Endothelial cell of umbilical vein (primary cell): ENCODE measurements around the gene PABPN1. TPM values are rescaled to one million over a fixed set of nuclear protein-coding genes. Genes with fewer than 3 reads are reported as not detected.

Experiments
- BruUV-seq: library from RNA; stranded (reverse); fragments of 400-500 nt; replicated peaks from 2 replicates; lab custom pipeline; 2021; lab: Mats Ljungman, UMichigan
- CTCF ChIA-PET: fragments of 300-600, 350-600 bp; sonication (Branson Sonifier 250); formaldehyde crosslinking; loops from one replicate; lab custom pipeline; 2021; ENCODE audit warnings: antibody characterized with exemption, inconsistent platforms; lab: Charles Lee
- POLR2A ChIA-PET: fragments of 300-600, 350-600 bp; sonication (Branson Sonifier 250); formaldehyde crosslinking; loops from one replicate; lab custom pipeline; 2021; ENCODE audit warnings: antibody characterized with exemption, inconsistent platforms; lab: Charles Lee
- DNase-seq: peaks from one replicate; pipeline ENCODE4 v3.0.0-alpha.2; 2011; ENCODE audit warnings: low read depth, low spot score
- FAIRE-seq: peaks from 2 replicates; lab custom pipeline; 2011; peaks lifted over from hg19 to GRCh38; lab: Jason Lieb, UNC
- H2AFZ ChIP-seq: 2 replicates; pipeline ENCODE4 v1.6.0; 2012; ENCODE audit warnings: low read depth, low read length, control low read depth, inconsistent platforms
- H3K27ac ChIP-seq: 2 replicates; pipeline ENCODE4 v1.5.1; 2011; ENCODE audit warnings: low read depth, mild to moderate bottlenecking, control low read depth, low read length, moderate library complexity; ENCODE audit not compliant: insufficient read depth
- H3K27me3 ChIP-seq, 2 experiments: 2 replicates each; pipeline versions ENCODE4 v1.6.0 to v1.6.1; 2011; ENCODE audit warnings: low read length in 2 of 2, mixed read lengths in 1 of 2; ENCODE audit not compliant: control insufficient read depth in 2 of 2, insufficient read depth in 2 of 2
- H3K36me3 ChIP-seq, 2 experiments: 2 replicates in 1 of 2; 3 replicates in 1 of 2; pipeline ENCODE4 v1.5.1; 2011; ENCODE audit warnings: low read length in 2 of 2, mild to moderate bottlenecking in 1 of 2, moderate library complexity in 1 of 2; ENCODE audit not compliant: control insufficient read depth in 2 of 2, insufficient read depth in 2 of 2; ENCODE audit errors: extremely low read depth in 1 of 2
- H3K4me1 ChIP-seq: 3 replicates; pipeline ENCODE4 v1.5.1; 2011; ENCODE audit warnings: mild to moderate bottlenecking, low read length; ENCODE audit not compliant: control insufficient read depth, insufficient read depth; ENCODE audit errors: extremely low read depth
- H3K4me2 ChIP-seq: 2 replicates; pipeline ENCODE4 v1.6.1; 2011; ENCODE audit warnings: low read length, control low read depth, mixed read lengths; ENCODE audit not compliant: insufficient read depth
- H3K4me3 ChIP-seq, 3 experiments: fragments of 200-600 bp in 1 of 3; sonication (generic), shearing (Covaris generic) in 1 of 3; replicated peaks in 1 of 3; 2 replicates each; pipeline ENCODE4 v1.5.1; 2011 to 2016; ENCODE audit warnings: control low read depth in 3 of 3, low read length in 3 of 3, mild to moderate bottlenecking in 2 of 3, inconsistent platforms in 1 of 3, low read depth in 1 of 3, moderate library complexity in 1 of 3; ENCODE audit not compliant: insufficient read depth in 1 of 3
- H3K79me2 ChIP-seq: 2 replicates; pipeline ENCODE4 v1.6.0; 2012; ENCODE audit warnings: low read length, inconsistent platforms; ENCODE audit not compliant: control insufficient read depth, insufficient read depth
- H3K9ac ChIP-seq: replicated peaks from 2 replicates; pipeline ENCODE3; 2011; ENCODE audit warnings: low read length, control low read depth; ENCODE audit not compliant: insufficient read depth; ENCODE audit errors: extremely low read depth
- H3K9me1 ChIP-seq: replicated peaks from 3 replicates; pipeline ENCODE4 v1.6.0; 2011; ENCODE audit warnings: mild to moderate bottlenecking, low read length; ENCODE audit not compliant: control insufficient read depth, insufficient read depth; ENCODE audit errors: extremely low read depth
- H3K9me3 ChIP-seq: replicated peaks from 2 replicates; pipeline ENCODE4 v1.5.1; 2012; ENCODE audit warnings: low read length, inconsistent platforms; ENCODE audit not compliant: control insufficient read depth, insufficient read depth
- H4K20me1 ChIP-seq: replicated peaks from 2 replicates; pipeline ENCODE3; 2011; ENCODE audit warnings: mild to moderate bottlenecking, low read length; ENCODE audit not compliant: control insufficient read depth, insufficient read depth; ENCODE audit errors: extremely low read depth
- CTCF ChIP-seq, 2 donors: IDR thresholded peaks; 1 replicate in 1 of 2; 2 replicates in 1 of 2; pipeline ENCODE4 v1.5.1; 2011; ENCODE audit warnings: low read length in 2 of 2, mild to moderate bottlenecking in 2 of 2, moderate library complexity in 2 of 2, control low read depth in 1 of 2, inconsistent platforms in 1 of 2, low read depth in 1 of 2; ENCODE audit not compliant: insufficient read depth in 1 of 2; ENCODE audit errors: extremely low read depth in 1 of 2
- EZH2 ChIP-seq: IDR thresholded peaks from 2 replicates; pipeline ENCODE4 v1.6.1; 2012; ENCODE audit warnings: borderline replicate concordance, low read depth, mild to moderate bottlenecking, moderate library complexity, low read length, inconsistent platforms; ENCODE audit not compliant: severe bottlenecking
- FOS ChIP-seq: IDR thresholded peaks from 2 replicates; pipeline ENCODE4 v1.6.1; 2011; ENCODE audit warnings: mild to moderate bottlenecking, low read length, moderate library complexity, borderline replicate concordance; ENCODE audit not compliant: insufficient read depth
- GATA2 ChIP-seq: IDR thresholded peaks from 2 replicates; pipeline ENCODE4 v1.7.0; 2011; ENCODE audit warnings: low read depth, mild to moderate bottlenecking, moderate library complexity, mixed read lengths, low read length; ENCODE audit not compliant: insufficient read length, insufficient read depth
- JUN ChIP-seq: IDR thresholded peaks from 2 replicates; pipeline ENCODE4 v1.6.1; 2011; ENCODE audit warnings: borderline replicate concordance, low read depth; ENCODE audit not compliant: insufficient read length, insufficient read depth
- MAX ChIP-seq: IDR thresholded peaks from 2 replicates; pipeline ENCODE4 v1.6.1; 2011; ENCODE audit not compliant: insufficient read depth, insufficient read length
- MYC ChIP-seq: IDR thresholded peaks from one replicate; pipeline ENCODE4 v1.6.1; 2011; ENCODE audit warnings: mild to moderate bottlenecking, low read depth, low read length
- POLR2A ChIP-seq: IDR thresholded peaks from 2 replicates; pipeline ENCODE4 v1.6.1; 2012; ENCODE audit warnings: low read depth, mild to moderate bottlenecking, control low read depth, low read length
- POLR2AphosphoS5 ChIP-seq: IDR thresholded peaks from 2 replicates; pipeline ENCODE4 v1.6.1; 2012; ENCODE audit warnings: low read depth, mild to moderate bottlenecking, control low read depth, low read length, moderate library complexity; ENCODE audit not compliant: insufficient read depth
- dilution Hi-C: fragments of 300-500 bp; cut with MboI; formaldehyde crosslinking; loops from one replicate; pipeline ENCODE4 v1.15.0; 2019; ENCODE audit warnings: low sequenced_read_pairs; ENCODE audit not compliant: extremely low pct_ligation_motif_present
- intact Hi-C: fragments of 100-400 bp; cut with micrococcal nuclease; formaldehyde crosslinking; loops from one replicate; pipeline ENCODE4 v1.10.0; 2022
- polyA plus RNA-seq, 4 experiments: library from polyadenylated mRNA; depleted of rRNA in 3 of 4; stranded (reverse) in 3 of 4; unstranded in 1 of 4; fragments of >200 nt; gene quantifications; 2 replicates each; pipeline versions ENCODE4 v1.2.1 to v1.2.3, GENCODE V29; 2011 to 2012; ENCODE audit warnings: missing spikeins in 1 of 4
- total RNA-seq: library from RNA; stranded (reverse); gene quantifications from 2 replicates; pipeline ENCODE4 v1.2.3, GENCODE V29; 2021

PABPN1 gene
- total and polyA plus RNA-seq, 2 donors (not counting 3 experiments of a cell fraction or from before 2014, with no cell fraction given), result 231 TPM

- Histone ChIP-seq H3K9ac (no peak overlapping the region), H3K36me3 (no peaks in the 10 kb centered on the region), H3K79me2 (no peaks in the 10 kb centered on the region), H2AFZ (no peak overlapping the region), H3K27me3 (peaks cover 25 to 29% of the 10 kb centered on the region in 2 experiments), H3K9me3 (no peaks in the 10 kb centered on the region), H3K9me1 (no peaks in the 10 kb centered on the region), H4K20me1 (no peaks in the 10 kb centered on the region), H3K4me2 (no peak overlapping the region), H3K4me3 (no peak overlapping the region), H3K27ac (no peak overlapping the region), H3K4me1 (no peaks in the 10 kb centered on the region)
- no peak for DNase-seq
- intact Hi-C loops, result no loop called here
- TF ChIP-seq JUN (no peak), GATA2 (no peak), EZH2 (no peak), MAX (no peak), POLR2A (no peak), POLR2AphosphoS5 (no peak), MYC (no peak), CTCF (IDR thresholded peaks at IDR 0.05; ENCODE audit: extremely low read depth in 1 of 2, insufficient read depth in 1 of 2, low read depth in 1 of 2, low read length in 2 of 2) (no peak), FOS (no peak)
- ChIA-PET CTCF (interaction anchor here (1.4 to 1.7 kb wide), 4 partner anchors 15 to 96 kb away, joined by 3 to 6 read pairs (median 4); no protein-coding TSS in a partner anchor), POLR2A (no interaction called here)
- no peak for FAIRE-seq
- dilution Hi-C loops, result no loop called here
- no TSS peak for BruUV-seq
These were observed 40.1 kb downstream of the PABPN1 start for GRCh38 chr14:23361320-23361719.
